Kidney epithelial cell (primary cell): ENCODE data around the gene ISG20L2. TPM values are rescaled to one million over a fixed set of nuclear protein-coding genes. Genes with fewer than 3 reads are reported as not detected.

Source experiments
- DNase-seq: peaks from one replicate; pipeline ENCODE4 v3.0.0-alpha.2; 2010; ENCODE audit warnings: low read depth
- H3K27me3 ChIP-seq: 2 replicates; pipeline ENCODE4 v1.6.0; 2011; ENCODE audit warnings: low read length; ENCODE audit not compliant: control insufficient read depth, insufficient read depth
- H3K36me3 ChIP-seq: 2 replicates; pipeline ENCODE4 v1.5.1; 2011; ENCODE audit warnings: low read length; ENCODE audit not compliant: control insufficient read depth, insufficient read depth
- H3K4me3 ChIP-seq: 2 replicates; pipeline ENCODE4 v1.5.1; 2011; ENCODE audit warnings: low read depth, mild to moderate bottlenecking, control low read depth, low read length
- CTCF ChIP-seq: IDR thresholded peaks from 2 replicates; pipeline ENCODE4 v1.5.1; 2011; ENCODE audit warnings: mild to moderate bottlenecking, moderate library complexity, low read length, control low read depth, inconsistent platforms; ENCODE audit not compliant: insufficient read depth, poor library complexity, severe bottlenecking
- total RNA-seq: library from RNA; depleted of rRNA; stranded (reverse); fragments of >200 nt; gene quantifications from 2 replicates; pipeline ENCODE4 v1.2.3, GENCODE V29; 2015

The ISG20L2 gene
- total RNA-seq, 1 donor from 2014 or later, result 17.7 TPM

DNA sequence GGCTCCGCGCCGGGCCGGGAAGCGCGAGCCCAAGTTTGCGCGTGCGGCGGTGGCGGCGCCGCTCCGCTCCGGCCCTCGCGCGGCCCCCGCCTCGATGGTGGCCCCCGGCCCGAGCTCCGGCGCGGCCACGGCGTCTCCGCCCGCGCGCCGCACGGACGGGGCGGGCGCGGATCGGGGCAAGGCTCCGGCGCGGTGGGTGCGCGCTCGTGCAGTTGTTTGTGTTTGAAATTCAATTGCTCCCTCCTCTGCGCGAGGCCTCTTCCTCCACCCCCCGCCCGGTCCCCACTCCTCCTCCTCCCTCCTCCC is 22.8 kb upstream of the ISG20L2 start, which contains the start of gene HDGF:
TSS of gene HDGF (minus strand) at position 225 of the 306 bp plus-strand sequence. CDS start 246 bp downstream, outside the sequence.
- DNase-seq, result no peak
- TF ChIP-seq CTCF, result no peak
- H3K4me3 ChIP-seq, result peak within 1 kb of the TSS; percentile 96

DNA sequence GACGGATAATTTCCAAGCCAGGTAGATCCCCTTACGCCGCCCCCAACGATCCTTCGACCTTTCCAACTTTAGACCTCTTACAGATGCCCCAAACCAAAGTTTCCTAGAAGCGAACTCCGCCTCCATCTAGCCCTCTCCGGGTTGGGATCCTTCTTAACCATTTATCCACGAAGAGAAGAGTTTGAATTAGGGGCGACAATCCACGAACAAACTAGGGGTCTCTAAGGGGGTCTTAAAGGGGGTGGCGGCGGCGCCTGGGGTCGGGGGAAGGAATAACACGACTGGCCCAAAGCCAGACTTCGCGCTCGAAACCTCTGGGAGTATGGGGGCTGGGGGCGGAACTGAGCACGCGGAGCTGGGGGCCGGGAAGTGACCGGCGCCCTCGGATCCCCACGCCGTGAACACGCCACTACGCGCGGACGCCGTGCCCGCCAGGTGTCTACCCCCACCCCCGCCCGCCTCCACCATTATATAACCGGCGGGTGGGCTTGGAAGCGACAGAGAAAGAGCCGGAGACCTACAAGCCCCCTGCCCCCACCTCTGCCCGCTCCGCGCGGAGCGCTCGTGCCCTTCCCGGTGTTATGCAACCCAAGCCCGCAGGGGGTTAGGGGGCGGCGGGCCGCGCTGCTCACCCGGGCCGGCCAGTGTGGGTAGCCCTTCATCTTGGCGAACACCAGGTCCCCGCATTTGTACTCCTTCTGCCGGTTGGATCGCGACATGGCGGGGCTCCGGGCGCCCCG is 22.3 kb upstream of the ISG20L2 start:
- no peak for TF ChIP-seq CTCF
- Histone ChIP-seq H3K27me3 (no peaks in the 10 kb centered on the region), H3K36me3 (no peaks in the 10 kb centered on the region), H3K4me3 (peak overlapping the region; percentile 96)
- no peak for DNase-seq

More for the DNA sequence above, 22.8 kb upstream of the ISG20L2 start, which contains the start of gene HDGF:
- Histone ChIP-seq H3K27me3 (no peaks in the 10 kb centered on the region), H3K36me3 (no peaks in the 10 kb centered on the region)

DNA sequence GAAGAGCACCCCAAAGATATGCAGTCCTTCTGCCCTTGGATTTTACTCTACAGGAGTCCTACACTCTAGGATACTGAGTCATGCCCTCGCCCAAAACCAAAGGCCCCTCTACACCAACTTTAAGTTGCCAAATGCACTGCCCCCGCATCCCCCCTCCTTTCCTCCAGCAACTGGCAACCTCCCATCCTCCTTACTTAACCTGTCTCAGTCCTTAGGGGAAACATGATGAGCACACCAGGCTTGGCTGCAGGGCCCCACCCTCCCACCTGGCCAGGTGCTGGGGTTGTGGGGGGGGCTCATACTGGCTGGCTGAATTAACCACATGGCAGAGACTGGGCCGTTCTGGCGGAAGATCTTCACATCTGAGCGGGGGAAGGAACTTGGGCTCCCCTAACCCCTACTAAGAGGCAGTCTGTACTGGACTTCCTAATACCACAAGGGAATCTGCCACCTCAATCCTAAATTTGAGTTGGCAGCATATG is 21.7 kb upstream of the ISG20L2 start:
- peak overlapping the region; percentile 96 for H3K4me3 ChIP-seq
- TF ChIP-seq CTCF, result no peak
- no peaks in the 10 kb centered on the region for H3K36me3 ChIP-seq
- H3K27me3 ChIP-seq, result no peaks in the 10 kb centered on the region
- no peak for DNase-seq

GRCh38 chr1:156749419-156750118 is 21.0 kb upstream of the ISG20L2 start:
- H3K36me3 ChIP-seq, result no peaks in the 10 kb centered on the region
- DNase-seq, result no peak
- peak overlapping the region; percentile 96 for H3K4me3 ChIP-seq
- H3K27me3 ChIP-seq, result no peaks in the 10 kb centered on the region
- TF ChIP-seq CTCF, result no peak

DNA sequence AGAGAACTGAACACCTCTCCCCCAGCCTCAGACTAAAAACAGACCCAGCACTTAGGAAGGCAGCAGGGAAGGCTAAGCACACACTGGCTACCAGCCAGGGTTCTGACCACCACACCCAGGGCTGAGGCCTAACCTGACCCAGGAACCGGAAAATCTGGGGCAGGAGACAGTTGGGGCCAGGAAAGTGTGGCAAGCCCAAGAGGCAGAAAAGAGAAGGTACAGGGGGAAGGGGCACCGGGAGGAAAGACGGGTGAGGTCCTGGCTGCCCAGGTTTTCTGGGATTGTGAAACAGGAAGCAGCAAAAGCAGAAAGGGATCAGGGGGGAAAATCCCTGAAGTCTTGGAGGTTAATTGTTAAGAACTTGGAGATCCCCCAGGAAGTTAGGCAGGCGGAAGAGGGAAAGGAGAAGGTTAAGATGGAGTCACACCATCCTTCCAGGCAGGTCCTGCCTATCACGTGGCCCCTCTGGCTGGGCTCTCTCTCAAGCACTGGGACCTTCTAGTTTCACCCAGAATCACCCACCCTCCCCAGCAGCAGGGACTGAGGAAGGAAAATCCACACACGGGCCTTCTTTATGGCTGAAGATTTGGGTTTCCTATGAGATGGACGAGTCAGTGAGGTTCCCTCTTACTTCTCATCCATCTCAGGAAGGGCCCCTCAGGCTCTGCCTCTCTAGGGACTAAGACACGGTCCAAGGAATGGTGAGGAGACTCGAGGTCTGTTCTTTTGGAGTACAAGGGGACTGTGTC is 20.3 kb upstream of the ISG20L2 start:
- no peak for TF ChIP-seq CTCF
- DNase-seq, result no peak

More for the DNA sequence above, 20.3 kb upstream of the ISG20L2 start:
- H3K36me3 ChIP-seq, result peaks cover 2% of the 10 kb centered on the region
- no peaks in the 10 kb centered on the region for H3K27me3 ChIP-seq
- H3K4me3 ChIP-seq, result peak overlapping the region; percentile 96
